Brain microvascular endothelial cell (primary cell): ENCODE results near the gene NTM.

Source experiments
- DNase-seq: peaks from one replicate; pipeline ENCODE4 v3.0.0-alpha.2; 2020
- H3K27ac ChIP-seq: fragments of 250-450 bp; sonication (Bioruptor Pico); 2 replicates; pipeline ENCODE4 v1.5.1; 2020; ENCODE audit warnings: mild to moderate bottlenecking, moderate library complexity
- H3K27me3 ChIP-seq: fragments of 250-450 bp; sonication (Bioruptor Pico); replicated peaks from 2 replicates; pipeline ENCODE4 v1.5.1; 2020; ENCODE audit warnings: mild to moderate bottlenecking
- H3K36me3 ChIP-seq: fragments of 250-450 bp; sonication (Bioruptor Pico); replicated peaks from 2 replicates; pipeline ENCODE4 v1.5.1; 2020; ENCODE audit warnings: mild to moderate bottlenecking
- H3K4me3 ChIP-seq: 2 replicates; pipeline ENCODE4 v1.5.1; 2011; ENCODE audit warnings: low read depth, mild to moderate bottlenecking, control low read depth, low read length, moderate library complexity
- in situ Hi-C: cut with HindIII; loops from 2 replicates; pipeline ENCODE4 v1.10.0; 2017; ENCODE audit warnings: low sequenced_read_pairs, low pct_ligation_motif_present
- TF ChIP-seq, protein P1 (sequence below): IDR thresholded peaks from 2 replicates; pipeline ENCODE4 v1.5.1; 2011; ENCODE audit warnings: low read depth, mild to moderate bottlenecking, moderate library complexity, low read length, control low read depth, inconsistent platforms; ENCODE audit errors: missing control alignments

Gene NTM

DNA sequence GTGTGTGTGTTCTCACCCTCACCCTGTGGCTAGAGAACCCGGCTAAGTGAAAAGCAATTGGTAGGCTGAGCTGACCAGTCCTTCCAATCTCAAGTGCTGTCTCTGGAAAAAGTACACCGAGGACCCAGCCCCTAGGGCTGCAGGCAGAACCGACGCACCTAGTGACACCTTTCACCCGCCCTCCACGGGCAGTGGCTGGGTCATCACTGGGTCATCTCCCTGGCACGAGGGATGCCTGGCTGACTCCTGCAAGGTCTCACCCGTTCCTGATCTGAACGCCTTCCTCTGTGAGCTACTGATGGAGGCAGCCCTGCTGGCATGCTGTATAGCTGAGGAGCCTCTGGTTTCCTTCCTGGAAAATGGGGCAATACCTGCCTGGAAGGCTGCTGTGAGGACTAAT is 311.5 kb downstream of the NTM start:
- TF ChIP-seq, protein P1, sequence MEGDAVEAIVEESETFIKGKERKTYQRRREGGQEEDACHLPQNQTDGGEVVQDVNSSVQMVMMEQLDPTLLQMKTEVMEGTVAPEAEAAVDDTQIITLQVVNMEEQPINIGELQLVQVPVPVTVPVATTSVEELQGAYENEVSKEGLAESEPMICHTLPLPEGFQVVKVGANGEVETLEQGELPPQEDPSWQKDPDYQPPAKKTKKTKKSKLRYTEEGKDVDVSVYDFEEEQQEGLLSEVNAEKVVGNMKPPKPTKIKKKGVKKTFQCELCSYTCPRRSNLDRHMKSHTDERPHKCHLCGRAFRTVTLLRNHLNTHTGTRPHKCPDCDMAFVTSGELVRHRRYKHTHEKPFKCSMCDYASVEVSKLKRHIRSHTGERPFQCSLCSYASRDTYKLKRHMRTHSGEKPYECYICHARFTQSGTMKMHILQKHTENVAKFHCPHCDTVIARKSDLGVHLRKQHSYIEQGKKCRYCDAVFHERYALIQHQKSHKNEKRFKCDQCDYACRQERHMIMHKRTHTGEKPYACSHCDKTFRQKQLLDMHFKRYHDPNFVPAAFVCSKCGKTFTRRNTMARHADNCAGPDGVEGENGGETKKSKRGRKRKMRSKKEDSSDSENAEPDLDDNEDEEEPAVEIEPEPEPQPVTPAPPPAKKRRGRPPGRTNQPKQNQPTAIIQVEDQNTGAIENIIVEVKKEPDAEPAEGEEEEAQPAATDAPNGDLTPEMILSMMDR: no peak
- in situ Hi-C loops: no loop called here
- Histone ChIP-seq H3K4me3 (no peak overlapping the region), H3K27ac (no peak overlapping the region), H3K27me3 (peaks cover 2% of the 10 kb centered on the region), H3K36me3 (no peaks in the 10 kb centered on the region)
- no peak for DNase-seq

DNA sequence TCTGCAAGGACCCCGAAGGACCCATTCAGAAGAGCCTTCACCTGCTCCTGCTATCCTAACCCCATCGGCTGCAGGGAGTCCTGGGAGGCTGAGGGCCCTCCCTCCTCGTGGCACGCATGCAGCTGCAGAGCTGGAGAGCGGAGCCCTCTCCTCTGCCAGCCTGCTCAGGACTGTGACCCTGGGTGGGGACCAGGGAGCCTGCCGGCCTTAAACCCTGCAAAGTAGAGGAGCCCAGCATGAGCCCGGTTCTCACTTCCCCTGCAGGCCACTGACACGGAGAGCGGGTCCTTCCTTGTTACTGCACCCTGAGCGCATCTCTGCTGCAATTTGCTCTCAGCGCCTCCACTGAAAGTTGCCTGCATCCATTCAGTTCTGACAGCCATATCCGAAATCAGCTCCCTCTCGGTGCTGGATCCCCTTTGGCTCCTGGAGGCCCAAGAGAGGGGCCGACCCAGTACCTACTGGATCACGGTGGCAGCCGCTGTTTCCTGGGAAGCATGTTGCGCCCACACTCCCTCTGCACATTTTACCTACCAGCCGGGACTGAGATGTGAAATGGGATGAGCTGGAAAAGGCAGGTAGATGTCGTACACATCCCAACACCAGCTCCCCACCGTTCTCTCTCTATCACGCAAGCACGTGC is 312.1 kb downstream of the NTM start:
- Histone ChIP-seq H3K36me3 (no peaks in the 10 kb centered on the region), H3K27ac (no peak overlapping the region), H3K4me3 (no peak overlapping the region), H3K27me3 (peaks cover 2% of the 10 kb centered on the region)
- in situ Hi-C loops: no loop called here
- no peak for DNase-seq
- TF ChIP-seq, protein P1: no peak

DNA sequence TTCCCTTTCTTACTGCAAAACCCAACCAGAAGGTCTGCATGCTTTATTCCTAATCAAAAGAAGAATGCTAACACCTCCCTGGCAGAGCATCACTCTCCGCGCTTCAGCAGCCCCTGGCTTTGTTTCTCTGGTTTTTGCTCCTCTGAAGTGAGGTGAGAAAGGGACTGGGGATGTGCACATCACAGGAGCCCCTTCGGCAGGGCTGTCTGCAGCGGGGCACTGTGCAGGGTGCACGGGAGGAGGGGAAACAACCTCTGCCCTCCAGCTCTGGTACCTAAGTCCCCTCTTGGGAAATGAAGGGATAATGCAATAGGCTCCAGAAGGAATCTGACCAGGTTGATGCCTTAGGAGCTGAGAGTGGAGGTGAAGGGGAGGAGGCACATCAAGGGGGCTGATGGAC is 312.7 kb downstream of the NTM start:
- TF ChIP-seq, protein P1: no peak
- no peak for DNase-seq
- H3K4me3 ChIP-seq: no peak overlapping the region
- no peak overlapping the region for H3K27ac ChIP-seq
- in situ Hi-C loops: no loop called here
- H3K27me3 ChIP-seq: peaks cover 2% of the 10 kb centered on the region
- H3K36me3 ChIP-seq: no peaks in the 10 kb centered on the region

DNA sequence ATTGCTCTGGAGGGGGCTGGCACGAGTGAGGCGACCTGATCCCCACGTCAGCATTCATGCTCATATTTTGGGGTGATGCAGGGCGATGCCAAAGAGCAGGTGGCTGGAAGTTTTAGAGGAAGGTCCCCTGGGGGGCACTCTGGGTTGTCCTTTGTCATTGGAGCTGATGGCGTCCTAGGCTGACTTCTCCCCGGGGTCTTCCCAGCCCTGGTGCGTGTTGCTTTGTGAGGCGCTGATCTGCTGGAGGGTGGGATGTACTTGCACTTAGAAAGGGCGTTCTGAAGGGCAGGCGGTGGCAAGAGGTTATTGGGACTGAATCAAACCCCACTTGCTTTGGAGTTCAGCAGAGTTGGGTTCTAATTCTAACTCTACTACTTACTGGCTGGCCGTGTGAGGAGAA is 313.3 kb downstream of the NTM start:
- TF ChIP-seq, protein P1: no peak
- in situ Hi-C loops: no loop called here
- no peaks in the 10 kb centered on the region for H3K36me3 ChIP-seq
- no peak overlapping the region for H3K4me3 ChIP-seq
- peaks cover 2% of the 10 kb centered on the region for H3K27me3 ChIP-seq
- no peak overlapping the region for H3K27ac ChIP-seq
- no peak for DNase-seq

DNA sequence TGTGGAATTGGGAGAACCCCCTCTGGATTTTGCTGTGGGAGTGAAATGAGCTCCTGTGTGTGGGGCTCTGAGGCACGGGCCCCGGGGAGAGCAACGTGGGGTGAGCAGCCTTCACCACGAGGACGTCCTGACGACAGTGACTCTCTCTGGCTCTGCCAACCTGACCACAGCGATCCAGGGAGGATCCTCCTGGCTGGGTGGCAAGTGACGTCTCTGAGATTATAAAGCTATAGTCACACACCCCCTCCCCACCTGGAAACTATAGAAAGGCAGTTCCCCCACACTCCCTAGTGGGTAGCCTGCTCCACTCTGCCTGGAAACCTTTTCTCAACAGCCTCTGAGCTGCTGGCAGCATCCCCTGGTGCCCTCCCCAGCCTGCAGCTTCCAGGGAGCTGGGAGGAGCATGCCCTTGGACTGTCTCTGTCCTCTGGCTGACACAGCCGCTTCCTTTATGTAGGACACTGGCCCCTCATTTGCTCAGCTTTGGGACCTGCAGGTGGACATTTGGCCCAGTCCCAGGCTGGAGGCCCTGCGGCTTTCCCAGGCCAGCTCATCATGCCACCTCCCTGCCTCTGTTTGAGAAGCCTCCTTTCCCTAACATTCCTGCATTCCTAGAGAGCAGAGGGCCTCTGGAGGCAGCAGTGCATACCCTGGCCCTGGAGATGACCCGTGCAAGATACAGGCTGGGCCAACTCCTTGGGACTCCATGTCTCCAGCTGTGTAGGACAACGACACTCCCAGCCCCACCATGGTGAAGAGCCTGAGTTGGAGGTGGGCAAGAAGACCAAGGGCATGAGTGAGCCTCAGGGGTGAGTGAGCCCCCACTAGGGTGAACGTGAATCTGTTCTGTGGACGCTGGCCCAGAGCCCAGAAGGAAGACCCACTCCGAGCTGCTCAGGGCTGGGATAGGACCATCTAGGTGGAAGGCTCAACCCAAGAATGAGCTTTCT is 314.0 kb downstream of the NTM start:
- Histone ChIP-seq H3K36me3 (no peaks in the 10 kb centered on the region), H3K4me3 (no peak overlapping the region), H3K27me3 (peaks cover 2% of the 10 kb centered on the region), H3K27ac (no peak overlapping the region)
- no peak for DNase-seq
- TF ChIP-seq, protein P1: no peak
- in situ Hi-C loops: no loop called here
